Stromal cell of bone marrow (primary cell): ENCODE measurements around the gene IRAK1.
A peak's percentile ranks its signal among the peaks of the same experiment; 100 is the strongest.

ENCODE experiments used
- DNase-seq: peaks from one replicate; pipeline ENCODE4 v3.0.0-alpha.2; 2012; ENCODE audit warnings: low read depth

Gene IRAK1

GRCh38 chrX:154019061-154019621 is 561 bp downstream of the IRAK1 start:
- DNase-seq: no peak

GRCh38 chrX:154018518-154019060 is 1.1 kb downstream of the IRAK1 start:
- DNase-seq: no peak

DNA sequence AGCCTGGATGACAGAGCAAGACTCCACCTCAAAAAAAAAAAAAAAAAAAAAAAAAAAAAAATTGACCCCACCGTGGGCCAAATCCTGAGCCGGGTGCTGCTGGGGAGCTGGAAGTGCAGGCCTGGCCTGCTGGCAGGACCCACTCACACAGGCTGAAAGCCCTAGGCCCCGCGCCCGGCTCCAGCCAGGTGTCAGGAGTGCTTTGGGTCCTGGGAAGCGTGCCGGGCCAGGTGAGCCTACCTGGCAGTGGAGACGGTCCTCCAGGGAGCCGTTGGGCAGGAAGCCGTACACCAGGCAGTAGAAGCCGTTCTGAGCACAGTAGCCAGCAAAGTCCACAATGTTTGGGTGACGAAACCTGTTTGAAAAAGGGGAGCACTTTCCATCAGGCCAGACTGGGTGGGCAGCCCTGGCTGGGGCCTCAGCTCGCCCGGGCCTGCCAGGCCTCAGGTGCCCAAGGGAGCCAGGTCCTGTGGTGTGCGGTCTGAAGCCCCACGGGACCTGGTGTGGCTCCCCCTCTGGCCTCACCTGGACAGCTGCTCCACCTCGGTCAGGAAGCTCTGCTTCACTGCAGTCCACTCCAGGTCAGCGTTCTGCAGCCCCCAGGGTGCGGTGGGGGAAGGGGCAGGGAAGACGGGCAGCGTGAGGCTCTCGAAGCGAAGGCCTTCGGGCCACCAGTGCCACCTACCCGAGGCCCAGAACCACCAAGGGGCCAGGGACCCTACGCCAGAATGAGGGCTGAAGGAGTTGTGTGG is 1.8 kb downstream of the IRAK1 start:
- DNase-seq: no peak

DNA sequence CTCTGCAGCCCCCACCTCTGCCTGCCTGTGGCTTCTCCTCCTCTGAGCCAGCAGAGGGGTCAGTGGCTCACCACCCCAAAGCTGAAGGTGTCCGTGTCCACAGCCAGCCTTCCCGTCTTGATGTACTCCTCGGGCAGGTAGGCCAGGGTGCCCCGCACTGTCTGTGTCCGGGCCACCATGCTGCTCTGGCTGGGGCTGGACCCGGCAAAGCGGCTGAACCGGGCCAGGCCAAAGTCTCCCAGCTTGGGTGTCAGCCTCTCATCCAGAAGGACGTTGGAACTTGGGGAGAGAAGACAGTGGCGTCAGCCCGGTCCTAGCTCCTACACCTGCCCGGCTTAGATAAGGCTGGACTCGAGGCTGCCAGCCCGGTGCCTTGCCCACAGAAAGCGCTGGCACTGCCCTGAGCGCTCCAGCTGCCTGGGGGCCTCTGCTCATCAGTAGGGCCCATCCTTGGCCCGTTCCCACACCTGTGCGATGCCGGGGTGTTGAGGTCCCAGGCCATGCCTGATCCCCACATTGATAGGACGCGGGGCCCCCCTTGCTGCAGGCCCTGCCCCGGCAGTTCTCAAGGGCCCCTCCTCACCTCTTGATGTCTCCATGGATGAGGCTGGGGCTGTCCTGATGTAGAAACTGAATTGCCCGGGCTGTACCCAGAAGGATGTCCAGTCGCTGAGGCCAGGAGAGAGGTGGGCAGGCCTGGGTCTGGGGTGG is 3.2 kb downstream of the IRAK1 start:
- DNase-seq: no peak

- DNase-seq: no peak
Measured at GRCh38 chrX:154015581-154016264, 4.0 kb downstream of the IRAK1 start.

- no peak for DNase-seq
Measured at GRCh38 chrX:154014429-154015380, 5.0 kb downstream of the IRAK1 start.

- DNase-seq: no peak
Measured at GRCh38 chrX:154013614-154014360, 5.9 kb downstream of the IRAK1 start.

- DNase-seq: no peak
Measured at GRCh38 chrX:154013001-154013421, 6.7 kb downstream of the IRAK1 start.

GRCh38 chrX:154012336-154012991 is 7.2 kb downstream of the IRAK1 start:
- no peak for DNase-seq

DNA sequence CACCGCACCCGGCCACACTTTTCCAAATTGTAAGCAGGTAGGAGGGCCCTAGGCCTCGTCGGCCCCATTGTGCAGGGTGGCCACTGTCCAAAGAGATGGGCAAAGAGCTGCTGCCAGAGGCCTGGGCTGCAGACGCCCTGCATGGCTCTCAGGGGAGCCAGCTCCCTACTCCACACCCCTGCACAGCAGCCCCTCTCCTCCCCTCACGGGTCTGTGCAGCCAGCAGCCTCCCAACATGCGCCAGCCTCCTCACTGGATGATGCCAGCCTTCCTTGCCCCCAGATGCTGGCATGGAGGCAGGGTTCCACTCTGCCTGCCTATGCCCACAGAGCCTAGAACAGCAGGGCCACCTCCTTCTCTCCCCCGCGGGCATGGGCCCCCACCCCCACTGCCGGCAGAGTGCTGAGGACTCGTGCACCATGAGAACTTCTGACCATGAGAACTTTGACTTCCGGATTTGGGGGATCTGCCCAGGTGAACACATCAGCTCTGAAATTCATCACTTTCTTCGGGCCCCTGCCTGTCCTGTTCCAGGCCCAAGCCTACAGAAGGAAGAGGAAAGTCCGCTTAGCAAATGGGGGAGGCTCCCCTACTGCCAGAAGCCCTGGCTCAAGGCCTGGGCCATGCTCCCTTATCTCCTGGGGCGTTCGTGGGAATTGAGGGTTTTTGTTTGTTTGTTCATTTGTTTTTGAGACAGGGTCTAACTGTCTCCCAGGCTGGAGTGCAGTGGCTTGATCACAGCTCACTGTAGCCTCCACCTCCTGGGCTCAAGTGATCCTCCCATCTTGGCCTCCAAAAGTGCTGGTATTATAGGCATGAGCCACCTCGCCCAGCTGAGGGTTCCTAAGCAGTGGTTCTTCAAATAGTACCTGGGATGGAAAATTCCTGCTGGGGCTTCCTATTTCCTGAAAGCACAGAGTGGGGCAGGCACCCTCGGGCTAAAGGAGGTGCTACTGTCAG is 8.0 kb downstream of the IRAK1 start:
- no peak for DNase-seq

DNA sequence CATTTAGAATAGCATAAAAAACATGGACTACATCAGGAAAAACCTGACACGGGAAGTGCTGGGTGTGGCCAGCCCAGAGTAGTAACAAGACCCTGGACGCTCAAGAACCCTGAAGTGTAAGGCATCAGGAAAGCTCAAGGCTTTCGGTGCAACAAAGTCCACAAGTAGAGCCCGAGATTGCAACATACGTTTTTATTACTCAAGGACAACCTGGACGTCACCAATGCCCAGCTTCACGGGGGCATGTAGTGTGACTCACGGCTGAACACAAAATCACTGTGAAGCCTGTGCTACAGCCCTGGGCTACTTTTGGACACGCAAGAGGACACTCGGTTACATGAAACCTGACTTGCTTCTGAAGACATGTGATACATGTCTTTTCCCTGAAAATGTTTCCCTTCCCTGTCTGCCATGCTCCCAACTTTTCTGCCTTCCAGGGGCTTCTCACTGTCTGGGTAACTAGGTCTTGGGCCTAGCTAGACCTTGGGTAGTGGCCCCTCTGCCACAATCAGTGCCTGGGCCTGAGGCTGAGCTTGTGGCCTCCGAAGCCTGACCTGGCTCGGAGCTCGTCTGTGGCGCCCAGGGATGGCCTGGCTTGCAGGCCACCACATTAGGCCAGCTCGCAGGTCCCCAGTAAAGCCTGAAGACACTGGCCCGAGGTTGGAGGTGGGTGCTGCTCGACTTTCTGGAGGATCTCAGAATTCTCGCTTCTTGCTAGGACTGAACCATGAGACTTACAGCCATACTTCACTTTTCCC is 9.2 kb downstream of the IRAK1 start:
- no peak for DNase-seq

- DNase-seq: no peak
Measured at GRCh38 chrX:154008521-154008920, 11.2 kb downstream of the IRAK1 start.

DNA sequence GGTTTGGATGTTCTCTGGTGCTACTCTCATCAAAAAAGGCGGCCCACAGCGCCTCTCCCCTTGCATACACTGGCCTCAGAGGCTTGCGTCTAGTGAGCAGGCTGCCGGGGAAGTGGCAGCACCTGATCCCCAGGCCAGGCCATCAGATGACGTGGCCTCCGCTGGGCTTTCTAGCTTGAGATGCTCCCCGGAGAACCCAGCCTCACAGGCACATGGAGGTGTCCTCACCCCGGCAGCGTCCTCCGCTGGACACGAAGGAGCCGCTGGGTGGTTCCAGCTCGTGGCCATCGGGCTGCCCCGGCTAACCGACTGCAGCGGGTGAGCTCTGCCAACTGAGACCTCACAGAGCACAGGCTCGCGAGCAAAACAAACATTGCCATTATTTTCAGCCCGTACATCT is 12.8 kb downstream of the IRAK1 start:
- DNase-seq: no peak

DNA sequence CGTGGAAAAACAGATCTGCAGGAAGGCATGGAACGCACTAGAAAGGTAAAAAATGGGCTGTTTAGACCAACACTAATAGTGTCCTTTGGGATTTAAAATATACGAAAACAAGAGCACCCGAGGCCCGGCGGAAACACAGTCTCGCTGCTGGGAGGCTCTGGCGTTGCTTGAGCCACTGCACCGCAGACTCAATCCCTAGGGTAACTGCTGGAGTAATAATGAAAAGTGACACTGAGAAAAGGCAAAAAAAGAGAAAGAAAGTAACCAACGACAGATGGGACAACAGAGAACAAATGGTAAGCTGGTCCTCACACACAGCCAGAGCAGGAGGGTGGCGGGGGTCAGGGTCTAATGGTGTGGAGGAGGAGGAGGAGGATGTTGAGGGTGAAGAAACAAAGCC is 15.4 kb downstream of the IRAK1 start:
- no peak for DNase-seq

DNA sequence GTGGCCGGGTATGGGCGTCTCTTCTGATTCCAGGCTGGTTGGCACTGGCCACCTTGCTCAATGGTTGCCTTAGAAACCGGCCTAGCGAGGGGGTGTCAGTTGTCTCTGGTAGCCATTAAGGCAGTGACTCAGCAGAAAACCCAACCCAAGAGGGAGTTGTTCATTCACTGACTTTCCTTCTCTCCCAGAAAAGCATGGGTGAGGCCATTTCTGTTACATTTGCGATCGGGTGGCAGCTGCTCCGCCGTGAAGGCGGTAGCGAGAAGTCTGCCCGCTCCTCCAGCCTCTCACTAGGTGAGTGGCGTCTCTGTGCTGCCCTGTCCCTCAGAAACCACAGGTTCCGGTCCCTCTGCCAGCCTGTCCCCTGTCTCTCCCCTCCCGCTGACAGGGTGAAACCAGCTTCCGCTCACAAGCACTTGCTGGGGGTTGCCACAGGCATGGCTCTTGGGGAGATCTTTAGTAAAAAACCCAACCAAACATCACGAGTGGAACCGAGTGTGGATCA is 17.4 kb downstream of the IRAK1 start:
- DNase-seq: peak; percentile 81

DNA sequence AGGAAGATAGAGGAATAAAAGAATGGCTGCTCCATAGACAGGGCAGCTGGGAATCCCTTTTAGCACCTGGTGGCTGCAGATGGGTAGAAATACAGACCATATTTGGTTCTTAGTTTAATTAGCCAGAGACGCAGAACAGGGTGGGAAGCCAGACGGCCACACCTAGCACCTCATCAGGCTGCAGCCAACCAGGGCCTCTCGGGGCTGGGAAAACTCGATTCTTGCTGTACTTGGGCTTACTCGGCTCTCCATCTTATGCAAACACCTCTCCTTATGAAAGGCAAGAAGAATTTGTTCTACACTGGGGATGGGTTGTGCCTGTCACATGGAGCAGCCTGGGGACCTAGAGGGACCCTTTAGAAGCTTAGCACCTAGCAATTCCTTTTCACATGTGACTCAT is 19.7 kb downstream of the IRAK1 start:
- DNase-seq: no peak

GRCh38 chrX:153999359-154000037 is 20.2 kb downstream of the IRAK1 start:
- no peak for DNase-seq
